ENCODE data around the gene ARMC9. TPM values are rescaled to one million over a fixed set of nuclear protein-coding genes. Genes with fewer than 3 reads are reported as not detected.

Gene ARMC9
- total and polyA plus RNA-seq, 9 donors, result 16.7 to 33.5 (median 29.3) TPM

GRCh38 chr2:231276987-231277386, 78.6 kb downstream of the ARMC9 start:
- TF ChIP-seq POLR2A (IDR thresholded peaks at IDR 0.05) (no peak), CTCF (IDR thresholded peaks at IDR 0.05) (no peak), EP300 (IDR thresholded peaks at IDR 0.05) (no peak)
- intact Hi-C loops (cut with DNase I), result loop anchor here in 1 of 4 donors (10.0 kb wide), 1 partner anchor 52 kb away; no protein-coding TSS in a partner anchor
- no peak for DNase-seq
- H3K36me3 ChIP-seq, result peaks cover 2% of the 10 kb centered on the region
- H3K9me3 ChIP-seq, result no peaks in the 10 kb centered on the region
- no peak overlapping the region for H3K27ac ChIP-seq
- 93 to 96% (median 93%) methylated on average over 2 of the region's 2 CpGs for WGBS, 3 donors
- H3K27me3 ChIP-seq, result no peaks in the 10 kb centered on the region
- H3K4me1 ChIP-seq (ENCODE audit: insufficient read depth), result no peaks in the 10 kb centered on the region
- H3K4me3 ChIP-seq, result no peak overlapping the region

DNA sequence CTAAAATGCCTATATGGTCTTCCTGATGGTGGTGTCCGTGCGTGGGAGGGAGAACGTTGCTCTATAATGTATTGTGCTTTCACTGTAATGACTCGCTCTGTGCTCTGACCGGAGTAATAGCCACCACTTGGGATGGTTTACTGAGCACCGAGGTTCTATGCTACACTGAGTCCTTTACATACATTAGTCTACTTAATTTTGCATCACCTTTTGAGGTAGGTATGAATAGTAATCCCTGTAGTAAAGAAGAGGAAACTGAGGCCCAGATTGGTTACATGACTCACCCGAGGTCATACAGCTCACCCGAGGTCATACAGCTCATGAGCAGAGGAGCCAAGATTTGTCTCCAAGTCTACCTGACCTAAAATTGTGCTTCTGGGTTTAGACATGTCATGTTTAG, 79.5 kb downstream of the ARMC9 start:
- H3K36me3 ChIP-seq, result peaks cover 2% of the 10 kb centered on the region
- H3K27ac ChIP-seq, result no peak overlapping the region

DNA sequence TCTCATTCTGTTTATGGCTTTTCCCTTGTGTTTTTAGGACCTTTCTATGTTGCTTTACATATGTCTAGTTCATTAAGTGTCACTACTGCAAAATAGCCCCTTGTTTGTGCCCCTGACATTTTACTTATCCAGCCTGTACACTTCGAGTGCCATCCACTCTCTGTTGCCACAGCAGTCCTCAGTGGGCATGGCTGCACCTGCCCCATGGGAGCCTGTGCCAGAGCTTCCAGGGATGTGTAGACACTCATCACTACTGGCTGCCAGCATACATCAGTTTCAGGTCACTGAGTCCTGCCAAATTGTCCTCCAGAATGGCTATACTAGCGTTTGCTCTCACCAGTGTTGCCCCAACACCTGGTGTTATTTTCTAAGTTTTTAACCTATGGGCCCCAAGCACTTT, 80.4 kb downstream of the ARMC9 start:
- Histone ChIP-seq H3K9me3 (no peaks in the 10 kb centered on the region), H3K27ac (no peak overlapping the region), H3K4me3 (no peak overlapping the region), H3K27me3 (no peaks in the 10 kb centered on the region), H3K36me3 (no peaks in the 10 kb centered on the region), H3K4me1 (ENCODE audit: insufficient read depth) (no peaks in the 10 kb centered on the region)
- 79 to 86% (median 84%) methylated on average over 2 of the region's 2 CpGs for WGBS, 3 donors
- no peak for TF ChIP-seq POLR2A (IDR thresholded peaks at IDR 0.05)
- no peak for TF ChIP-seq EP300 (IDR thresholded peaks at IDR 0.05)
- no peak for TF ChIP-seq CTCF (IDR thresholded peaks at IDR 0.05)
- intact Hi-C loops (cut with DNase I), result loop anchor here in 1 of 4 donors (10.0 kb wide), 1 partner anchor 54 kb away; no protein-coding TSS in a partner anchor
- no peak for DNase-seq

More for the DNA sequence above, 79.5 kb downstream of the ARMC9 start:
- Histone ChIP-seq H3K4me3 (no peak overlapping the region), H3K4me1 (ENCODE audit: insufficient read depth) (no peaks in the 10 kb centered on the region), H3K27me3 (no peaks in the 10 kb centered on the region), H3K9me3 (no peaks in the 10 kb centered on the region)
- WGBS, 3 donors, result 87 to 92% (median 89%) methylated on average over 8 of the region's 8 CpGs
- intact Hi-C loops (cut with DNase I), result loop anchor here in 1 of 4 donors (10.0 kb wide), 1 partner anchor 53 kb away; no protein-coding TSS in a partner anchor
- TF ChIP-seq EP300 (IDR thresholded peaks at IDR 0.05) (no peak), POLR2A (IDR thresholded peaks at IDR 0.05) (no peak), CTCF (IDR thresholded peaks at IDR 0.05) (no peak)
- no peak for DNase-seq

DNA sequence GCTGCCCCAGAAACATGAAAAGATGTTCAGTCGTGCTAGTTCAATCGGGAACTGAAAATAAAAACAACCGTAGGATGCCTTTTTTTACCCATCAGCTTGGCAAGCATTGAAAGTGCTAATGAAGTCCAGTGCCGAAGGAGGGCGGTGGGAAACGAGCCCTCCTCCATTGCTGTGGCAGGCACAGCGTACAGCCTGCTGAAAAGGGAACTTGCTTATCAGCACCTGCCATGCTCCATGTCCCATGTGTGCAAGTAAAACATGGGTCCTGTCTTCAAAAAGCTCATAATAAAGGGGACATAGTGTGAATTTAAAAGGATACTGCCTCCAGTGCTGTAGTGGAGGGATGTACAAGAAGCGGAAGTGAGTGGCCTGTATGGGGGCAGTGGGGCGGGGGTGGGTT, 82.4 kb downstream of the ARMC9 start:
- intact Hi-C loops (cut with DNase I), result no loop called here
- Histone ChIP-seq H3K36me3 (no peaks in the 10 kb centered on the region), H3K27ac (no peak overlapping the region), H3K9me3 (no peaks in the 10 kb centered on the region), H3K4me1 (ENCODE audit: insufficient read depth) (no peaks in the 10 kb centered on the region), H3K27me3 (no peaks in the 10 kb centered on the region), H3K4me3 (no peak overlapping the region)
- no peak for DNase-seq
- WGBS, 3 donors, result 92 to 93% (median 92%) methylated on average over 9 of the region's 9 CpGs
- no peak for TF ChIP-seq POLR2A (IDR thresholded peaks at IDR 0.05)
- TF ChIP-seq CTCF (IDR thresholded peaks at IDR 0.05), result no peak
- no peak for TF ChIP-seq EP300 (IDR thresholded peaks at IDR 0.05)

Measured in ovary (tissue), 9 donors.